OCI-LY7 (cell line): ENCODE measurements around the gene TTR. TPM values are rescaled to one million over a fixed set of nuclear protein-coding genes. Genes with fewer than 3 reads are reported as not detected.

Source experiments
- BruUV-seq: library from RNA; stranded (reverse); fragments of 400-500 nt; replicated peaks from 2 replicates; lab custom pipeline; 2021; lab: Mats Ljungman, UMichigan
- CTCF ChIA-PET: fragments of 300-600 bp; sonication (Branson Sonifier 250); formaldehyde crosslinking; loops from one replicate; lab custom pipeline; 2022; ENCODE audit warnings: antibody characterized with exemption; ENCODE audit not compliant: unreplicated experiment; lab: Charles Lee
- POLR2A ChIA-PET: fragments of 300-600 bp; sonication (Branson Sonifier 250); formaldehyde crosslinking; loops from one replicate; lab custom pipeline; 2022; ENCODE audit warnings: antibody characterized with exemption; lab: Charles Lee
- DNase-seq: peaks from one replicate; pipeline ENCODE4 v3.0.0-alpha.2; 2015; ENCODE audit warnings: low spot score
- H2AFZ ChIP-seq: fragments of 200-600 bp; sonication (generic), shearing (Covaris generic); 2 replicates; pipeline ENCODE4 v1.6.1; 2014; ENCODE audit warnings: mild to moderate bottlenecking, antibody characterized with exemption, low read length, moderate library complexity
- H3K27ac ChIP-seq: fragments of 200-600 bp; sonication (generic); 2 replicates; pipeline ENCODE4 v1.5.1; 2014; ENCODE audit warnings: mixed run types, low read depth, mild to moderate bottlenecking, moderate library complexity, low read length, inconsistent platforms; ENCODE audit not compliant: poor library complexity, severe bottlenecking
- H3K36me3 ChIP-seq: fragments of 200-600 bp; sonication (generic); 2 replicates; pipeline ENCODE4 v1.6.1; 2014; ENCODE audit warnings: mild to moderate bottlenecking, antibody characterized with exemption, low read length, moderate library complexity, mixed read lengths; ENCODE audit not compliant: insufficient read depth
- H3K4me1 ChIP-seq: fragments of 200-600 bp; sonication (generic); 2 replicates; pipeline ENCODE4 v1.5.1; 2014; ENCODE audit warnings: mild to moderate bottlenecking, low read length; ENCODE audit not compliant: insufficient read depth, poor library complexity, severe bottlenecking
- H3K4me2 ChIP-seq: fragments of 200-600 bp; sonication (generic); 2 replicates; pipeline ENCODE4 v1.6.1; 2014; ENCODE audit warnings: mild to moderate bottlenecking, low read length
- H3K4me3 ChIP-seq: fragments of 200-600 bp; sonication (generic); 2 replicates; pipeline ENCODE4 v1.5.1; 2014; ENCODE audit warnings: mild to moderate bottlenecking, low read depth, low read length; ENCODE audit not compliant: poor library complexity, severe bottlenecking
- H3K79me2 ChIP-seq: fragments of 200-600 bp; sonication (generic); 2 replicates; pipeline ENCODE4 v1.6.1; 2016; ENCODE audit warnings: low read depth, mild to moderate bottlenecking, low read length, moderate library complexity, mixed read lengths; ENCODE audit not compliant: insufficient read depth
- H3K9me2 ChIP-seq: fragments of 200-600 bp; sonication (generic); 2 replicates; pipeline ENCODE4 v1.6.1; 2016; ENCODE audit warnings: mild to moderate bottlenecking, low read length, mixed read lengths; ENCODE audit not compliant: insufficient read depth
- H3K9me3 ChIP-seq: fragments of 200-600 bp; sonication (generic); 2 replicates; pipeline ENCODE4 v1.6.1; 2014; ENCODE audit warnings: mild to moderate bottlenecking, mixed run types, low read length, mixed read lengths
- H4K20me1 ChIP-seq: fragments of 200-600 bp; sonication (generic); 2 replicates; pipeline ENCODE4 v1.6.1; 2014; ENCODE audit warnings: mild to moderate bottlenecking, antibody characterized with exemption, low read length, moderate library complexity, mixed read lengths; ENCODE audit not compliant: insufficient read depth
- CTCF ChIP-seq: fragments of 200-600 bp; sonication (generic); conservative IDR thresholded peaks from 2 replicates; pipeline ENCODE4 v1.5.1; 2014; ENCODE audit warnings: mild to moderate bottlenecking, antibody characterized with exemption, low read length, moderate library complexity, mixed read lengths
- EZH2phosphoT487 ChIP-seq: fragments of 200-600 bp; sonication (generic); IDR thresholded peaks from 2 replicates; pipeline ENCODE4 v1.6.1; 2018; ENCODE audit warnings: low read depth, borderline replicate concordance, mild to moderate bottlenecking, mixed run types, antibody characterized with exemption, low read length, moderate library complexity, mixed read lengths
- intact Hi-C: fragments of 100-400 bp; cut with micrococcal nuclease; formaldehyde crosslinking; loops from one replicate; pipeline ENCODE4 v1.10.0; 2022; ENCODE audit not compliant: unreplicated experiment
- total RNA-seq, 2 experiments: library from RNA; depleted of rRNA in 1 of 2; stranded (reverse); fragments of >200 nt in 1 of 2; shearing (Covaris generic) in 1 of 2; gene quantifications; 2 replicates each; pipeline ENCODE4 v1.2.3, GENCODE V29; 2014 to 2022

The TTR gene
- total RNA-seq, 2 experiments from 2014 or later: not detected

GRCh38 chr18:31631526-31631925 lies 39.8 kb downstream of the TTR start:
- Histone ChIP-seq H4K20me1 (no peaks in the 10 kb centered on the region), H3K9me2 (no peaks in the 10 kb centered on the region), H3K4me3 (no peak overlapping the region), H3K4me2 (no peak overlapping the region), H2AFZ (no peak overlapping the region), H3K4me1 (no peaks in the 10 kb centered on the region), H3K36me3 (peaks cover 7% of the 10 kb centered on the region), H3K79me2 (no peaks in the 10 kb centered on the region), H3K9me3 (no peaks in the 10 kb centered on the region), H3K27ac (no peak overlapping the region)
- CTCF ChIA-PET: no interaction called here
- POLR2A ChIA-PET: no interaction called here
- no TSS peak for BruUV-seq
- DNase-seq: no peak
- no peak for TF ChIP-seq EZH2phosphoT487
- no peak for TF ChIP-seq CTCF
- intact Hi-C loops: no loop called here

GRCh38 chr18:31632356-31632755 lies 40.7 kb downstream of the TTR start:
- BruUV-seq: TSS peak; percentile 38
- Histone ChIP-seq H4K20me1 (no peaks in the 10 kb centered on the region), H3K4me2 (no peak overlapping the region), H3K9me2 (no peaks in the 10 kb centered on the region), H3K4me1 (no peaks in the 10 kb centered on the region), H3K4me3 (no peak overlapping the region), H2AFZ (no peak overlapping the region), H3K9me3 (no peaks in the 10 kb centered on the region), H3K79me2 (no peaks in the 10 kb centered on the region), H3K27ac (no peak overlapping the region), H3K36me3 (peaks cover 14% of the 10 kb centered on the region)
- no peak for DNase-seq
- intact Hi-C loops: no loop called here
- TF ChIP-seq EZH2phosphoT487 (no peak), CTCF (no peak)
- ChIA-PET POLR2A (interaction anchor here (0.5 kb wide), 1 partner anchor 98 kb away, joined by 6 read pairs; no protein-coding TSS in a partner anchor), CTCF (no interaction called here)

GRCh38 chr18:31633392-31634330 lies 42.0 kb downstream of the TTR start:
- intact Hi-C loops: no loop called here
- Histone ChIP-seq H3K9me2 (no peaks in the 10 kb centered on the region), H3K36me3 (peaks cover 27% of the 10 kb centered on the region), H3K4me1 (no peaks in the 10 kb centered on the region), H3K27ac (no peak overlapping the region), H3K79me2 (no peaks in the 10 kb centered on the region), H4K20me1 (no peaks in the 10 kb centered on the region), H2AFZ (no peak overlapping the region), H3K4me2 (no peak overlapping the region), H3K4me3 (no peak overlapping the region), H3K9me3 (no peaks in the 10 kb centered on the region)
- CTCF ChIA-PET: no interaction called here
- POLR2A ChIA-PET: no interaction called here
- no peak for DNase-seq
- BruUV-seq: no TSS peak
- TF ChIP-seq CTCF (no peak), EZH2phosphoT487 (no peak)
